ENCODE data around the gene PDZD8. TPM values are rescaled to one million over a fixed set of nuclear protein-coding genes. Genes with fewer than 3 reads are reported as not detected.

Gene PDZD8
- total and polyA plus RNA-seq, 2 donors (not counting 3 experiments of a cell fraction or from before 2014, with no cell fraction given), result 5.9 to 22.6 TPM

GRCh38 chr10:117420768-117421167 lies 45.5 kb upstream of the PDZD8 start:
- H3K27ac ChIP-seq (ENCODE audit: insufficient read depth, low read depth, low read length), result no peak overlapping the region
- CTCF ChIA-PET, result interaction anchor here (1.2 to 2.9 kb wide), 3 partner anchors 8 to 22 kb away, joined by 5 to 12 read pairs (median 10); no protein-coding TSS in a partner anchor
- no peak overlapping the region for H3K9ac ChIP-seq (replicated peaks; ENCODE audit: extremely low read depth, insufficient read depth, low read length)
- intact Hi-C loops (cut with micrococcal nuclease) (no loop called here), dilution Hi-C loops (cut with MboI; ENCODE audit: extremely low pct_ligation_motif_present, low sequenced_read_pairs) (no loop called here)
- no peak overlapping the region for H3K4me3 ChIP-seq (replicated peaks in 1 of 3; ENCODE audit: insufficient read depth in 1 of 3, low read depth in 1 of 3, low read length in 3 of 3)
- H2AFZ ChIP-seq (ENCODE audit: low read depth, low read length), result no peak overlapping the region
- TF ChIP-seq JUN (IDR thresholded peaks at IDR 0.05; ENCODE audit: borderline replicate concordance, insufficient read depth, insufficient read length, low read depth) (no peak), EZH2 (IDR thresholded peaks at IDR 0.05; ENCODE audit: borderline replicate concordance, low read depth, low read length, severe bottlenecking) (no peak), MYC (IDR thresholded peaks at IDR 0.05; ENCODE audit: low read depth, low read length) (no peak), POLR2AphosphoS5 (IDR thresholded peaks at IDR 0.05; ENCODE audit: insufficient read depth, low read depth, low read length) (no peak), POLR2A (IDR thresholded peaks at IDR 0.05; ENCODE audit: low read depth, low read length) (no peak), GATA2 (IDR thresholded peaks at IDR 0.05; ENCODE audit: insufficient read depth, insufficient read length, low read depth, low read length) (no peak), FOS (IDR thresholded peaks at IDR 0.05; ENCODE audit: borderline replicate concordance, insufficient read depth, low read length) (no peak)
- TF ChIP-seq, protein P1, sequence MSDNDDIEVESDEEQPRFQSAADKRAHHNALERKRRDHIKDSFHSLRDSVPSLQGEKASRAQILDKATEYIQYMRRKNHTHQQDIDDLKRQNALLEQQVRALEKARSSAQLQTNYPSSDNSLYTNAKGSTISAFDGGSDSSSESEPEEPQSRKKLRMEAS (IDR thresholded peaks at IDR 0.05; ENCODE audit: insufficient read depth, insufficient read length), result no peak
- TF ChIP-seq, protein P2, sequence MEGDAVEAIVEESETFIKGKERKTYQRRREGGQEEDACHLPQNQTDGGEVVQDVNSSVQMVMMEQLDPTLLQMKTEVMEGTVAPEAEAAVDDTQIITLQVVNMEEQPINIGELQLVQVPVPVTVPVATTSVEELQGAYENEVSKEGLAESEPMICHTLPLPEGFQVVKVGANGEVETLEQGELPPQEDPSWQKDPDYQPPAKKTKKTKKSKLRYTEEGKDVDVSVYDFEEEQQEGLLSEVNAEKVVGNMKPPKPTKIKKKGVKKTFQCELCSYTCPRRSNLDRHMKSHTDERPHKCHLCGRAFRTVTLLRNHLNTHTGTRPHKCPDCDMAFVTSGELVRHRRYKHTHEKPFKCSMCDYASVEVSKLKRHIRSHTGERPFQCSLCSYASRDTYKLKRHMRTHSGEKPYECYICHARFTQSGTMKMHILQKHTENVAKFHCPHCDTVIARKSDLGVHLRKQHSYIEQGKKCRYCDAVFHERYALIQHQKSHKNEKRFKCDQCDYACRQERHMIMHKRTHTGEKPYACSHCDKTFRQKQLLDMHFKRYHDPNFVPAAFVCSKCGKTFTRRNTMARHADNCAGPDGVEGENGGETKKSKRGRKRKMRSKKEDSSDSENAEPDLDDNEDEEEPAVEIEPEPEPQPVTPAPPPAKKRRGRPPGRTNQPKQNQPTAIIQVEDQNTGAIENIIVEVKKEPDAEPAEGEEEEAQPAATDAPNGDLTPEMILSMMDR (IDR thresholded peaks at IDR 0.05; ENCODE audit: extremely low read depth in 1 of 2, insufficient read depth in 1 of 2, low read depth in 1 of 2, low read length in 2 of 2), result no peak
- no peak for FAIRE-seq
- no peaks in the 10 kb centered on the region for H3K36me3 ChIP-seq (ENCODE audit: control insufficient read depth in 2 of 2, extremely low read depth in 1 of 2, insufficient read depth in 2 of 2, low read length in 2 of 2)
- BruUV-seq (replicated peaks), result no TSS peak
- no peaks in the 10 kb centered on the region for H3K9me1 ChIP-seq (replicated peaks; ENCODE audit: control insufficient read depth, extremely low read depth, insufficient read depth, low read length)
- H3K79me2 ChIP-seq (ENCODE audit: control insufficient read depth, insufficient read depth, low read length), result no peaks in the 10 kb centered on the region
- POLR2A ChIA-PET, result no interaction called here
- DNase-seq (ENCODE audit: low read depth, low spot score), result no peak
- no peaks in the 10 kb centered on the region for H3K27me3 ChIP-seq (ENCODE audit: control insufficient read depth in 2 of 2, insufficient read depth in 2 of 2, low read length in 2 of 2)
- no peak overlapping the region for H3K4me2 ChIP-seq (ENCODE audit: insufficient read depth, low read length)
- no peaks in the 10 kb centered on the region for H3K9me3 ChIP-seq (replicated peaks; ENCODE audit: control insufficient read depth, insufficient read depth, low read length)
- no peaks in the 10 kb centered on the region for H4K20me1 ChIP-seq (replicated peaks; ENCODE audit: control insufficient read depth, extremely low read depth, insufficient read depth, low read length)
- H3K4me1 ChIP-seq (ENCODE audit: control insufficient read depth, extremely low read depth, insufficient read depth, low read length), result no peaks in the 10 kb centered on the region
